ENCODE measurements around the gene PDZRN4.

GRCh38 chr12:41563051-41563450, 374.9 kb downstream of the PDZRN4 start:
- TF ChIP-seq CTCF (conservative IDR thresholded peaks at IDR 0.05; ENCODE audit: low read depth, low read length) (no peak), EZH2 (IDR thresholded peaks at IDR 0.05; ENCODE audit: borderline replicate concordance, low read depth, low read length, poor library complexity, severe bottlenecking) (no peak)
